ENCODE data around the gene IQCE. TPM values are rescaled to one million over a fixed set of nuclear protein-coding genes. Genes with fewer than 3 reads are reported as not detected.

The IQCE gene
- 9.6 TPM for polyA plus RNA-seq (2013, experiment 1 of 2; ENCODE audit: insufficient read length)
- polyA plus RNA-seq (2013, experiment 2 of 2; ENCODE audit: insufficient read length) = 11.9 TPM

DNA sequence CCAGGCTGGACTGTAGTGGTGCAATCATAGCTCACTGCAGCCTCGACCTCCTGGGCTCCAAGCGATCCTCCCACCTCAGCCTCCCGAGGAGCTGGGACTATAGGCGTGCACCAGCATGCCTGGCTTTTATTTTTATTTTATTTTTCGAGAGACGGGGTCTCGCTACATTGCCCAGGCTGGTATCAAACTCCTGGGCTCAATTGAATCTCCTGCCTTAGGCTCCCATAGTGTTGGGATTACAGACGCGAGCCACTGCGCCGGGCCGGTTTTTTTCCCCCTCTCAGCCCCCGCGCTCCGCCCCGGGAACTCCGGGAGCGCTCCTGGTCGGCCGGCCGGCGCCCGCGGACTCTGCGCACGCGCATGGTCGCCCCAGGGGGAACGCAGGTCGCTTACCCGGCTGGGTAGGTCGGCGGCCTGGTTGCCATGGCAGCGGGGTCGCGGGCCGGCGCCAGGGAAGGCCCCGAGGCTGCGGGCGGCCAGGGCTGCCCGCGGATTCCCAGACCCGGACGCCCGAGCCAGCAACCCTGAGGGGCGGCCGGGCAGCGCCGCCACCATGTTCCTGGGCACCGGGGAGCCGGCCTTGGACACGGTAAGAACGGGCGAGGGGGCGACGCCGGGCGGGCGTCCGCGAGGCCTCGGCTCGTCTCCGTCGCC is at the start of gene IQCE:
Gene IQCE, plus strand, starts transcription at position 351 of the 654 bp plus-strand sequence. Its CDS starts 203 bp downstream, at position 554.
- peak; percentile 88 for DNase-seq

- DNase-seq = no peak
These were observed 49.4 kb upstream of the IQCE start for GRCh38 chr7:2509298-2509906.

DNA sequence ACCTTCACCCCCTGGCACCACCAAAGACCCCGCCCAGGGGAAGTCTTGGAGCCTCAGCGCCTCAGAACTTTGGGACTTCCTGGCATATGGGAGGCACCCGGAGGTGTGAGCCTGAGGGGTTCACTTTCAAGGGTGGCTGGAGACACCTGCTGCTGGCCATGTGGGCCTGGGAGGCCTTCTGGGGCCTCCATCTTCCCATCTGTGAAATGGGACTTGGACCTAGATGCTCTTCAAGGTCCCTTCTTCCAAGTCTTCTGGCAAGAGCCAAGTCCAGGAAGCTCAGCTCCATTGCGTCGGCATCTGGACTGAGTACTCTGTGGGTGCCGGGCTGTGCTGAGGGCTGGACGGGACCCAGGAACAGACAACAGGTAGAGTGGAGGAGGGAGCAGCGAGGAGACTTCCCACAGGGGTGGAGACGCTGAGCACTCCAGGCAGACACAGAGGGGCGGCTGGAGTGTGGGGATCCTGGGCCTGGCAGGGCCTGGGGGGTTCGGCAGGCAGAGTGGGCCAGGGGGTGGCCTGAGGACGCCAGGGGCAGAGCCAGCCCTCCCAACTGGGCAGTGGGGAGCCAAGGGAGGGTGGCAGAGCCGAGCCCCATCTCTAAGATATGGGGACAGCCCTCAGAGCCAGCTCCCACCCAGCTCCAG is 48.5 kb upstream of the IQCE start:
- DNase-seq = no peak

GRCh38 chr7:2510909-2511768 is 47.6 kb upstream of the IQCE start:
- DNase-seq = no peak

- no peak for DNase-seq
These were observed 47.0 kb upstream of the IQCE start for GRCh38 chr7:2511769-2512168.

DNA sequence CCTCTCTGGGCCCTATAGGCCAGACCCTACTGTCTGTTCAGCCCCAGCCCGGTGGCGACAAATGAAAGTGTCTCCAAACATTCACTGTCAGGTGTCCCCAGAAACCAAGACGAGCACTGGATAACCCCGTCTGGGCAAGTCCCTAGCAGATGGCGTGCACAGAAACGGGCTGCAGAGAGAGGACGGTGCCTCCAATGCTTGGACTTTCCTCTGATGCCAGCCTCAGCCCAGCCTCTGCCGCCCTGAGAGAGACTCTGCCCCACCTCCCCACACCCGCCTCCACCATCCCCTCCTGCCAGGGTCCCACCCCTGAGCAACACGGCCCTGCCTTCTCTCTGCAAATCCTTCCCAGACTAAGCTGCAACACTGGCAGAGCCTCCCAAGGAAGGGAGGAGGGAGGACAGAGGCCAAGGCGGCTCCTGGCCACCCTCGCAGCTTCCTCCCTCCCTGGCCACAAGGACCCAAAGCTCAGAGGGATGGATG is 46.6 kb upstream of the IQCE start:
- no peak for DNase-seq

DNA sequence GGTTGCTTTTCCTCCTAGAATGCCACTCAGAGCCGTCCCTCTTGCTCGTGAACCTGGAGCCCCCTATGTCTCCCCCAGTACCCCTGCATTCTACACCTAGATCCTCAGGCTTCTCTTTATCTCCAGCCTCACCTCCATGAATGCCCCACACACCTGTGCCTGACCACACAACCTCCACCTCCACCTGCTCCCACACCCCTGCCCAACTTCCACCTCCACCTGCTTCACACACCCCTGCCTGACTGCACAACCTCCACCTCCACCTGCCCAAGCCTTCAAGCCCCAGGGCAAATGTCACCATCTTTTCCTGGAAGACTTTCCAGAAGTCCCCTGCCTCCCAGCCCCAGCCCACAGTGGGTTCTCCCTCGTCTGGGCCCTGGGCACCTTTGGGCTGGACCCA is 46.1 kb upstream of the IQCE start:
- DNase-seq = no peak

DNA sequence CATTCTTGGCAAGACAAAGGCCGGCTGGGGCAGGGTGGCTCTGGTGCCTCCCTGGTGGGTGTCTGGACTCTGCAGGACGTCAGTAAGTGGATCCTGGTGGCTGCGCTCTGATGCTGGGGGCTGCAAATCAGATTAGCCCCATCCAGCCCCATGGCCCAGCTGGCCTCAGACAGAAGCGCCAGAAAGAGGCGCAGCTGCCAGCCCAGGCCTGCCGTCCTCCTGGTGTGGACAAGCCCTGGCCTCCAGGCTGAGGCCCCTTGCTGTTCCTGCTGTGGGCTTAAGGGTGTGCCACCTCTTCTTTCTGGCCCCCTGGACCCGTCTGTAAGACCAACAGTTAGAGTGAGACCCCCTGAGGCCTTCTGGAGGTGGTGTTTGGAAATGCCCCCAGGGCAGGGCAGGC is 45.1 kb upstream of the IQCE start:
- DNase-seq = no peak

DNA sequence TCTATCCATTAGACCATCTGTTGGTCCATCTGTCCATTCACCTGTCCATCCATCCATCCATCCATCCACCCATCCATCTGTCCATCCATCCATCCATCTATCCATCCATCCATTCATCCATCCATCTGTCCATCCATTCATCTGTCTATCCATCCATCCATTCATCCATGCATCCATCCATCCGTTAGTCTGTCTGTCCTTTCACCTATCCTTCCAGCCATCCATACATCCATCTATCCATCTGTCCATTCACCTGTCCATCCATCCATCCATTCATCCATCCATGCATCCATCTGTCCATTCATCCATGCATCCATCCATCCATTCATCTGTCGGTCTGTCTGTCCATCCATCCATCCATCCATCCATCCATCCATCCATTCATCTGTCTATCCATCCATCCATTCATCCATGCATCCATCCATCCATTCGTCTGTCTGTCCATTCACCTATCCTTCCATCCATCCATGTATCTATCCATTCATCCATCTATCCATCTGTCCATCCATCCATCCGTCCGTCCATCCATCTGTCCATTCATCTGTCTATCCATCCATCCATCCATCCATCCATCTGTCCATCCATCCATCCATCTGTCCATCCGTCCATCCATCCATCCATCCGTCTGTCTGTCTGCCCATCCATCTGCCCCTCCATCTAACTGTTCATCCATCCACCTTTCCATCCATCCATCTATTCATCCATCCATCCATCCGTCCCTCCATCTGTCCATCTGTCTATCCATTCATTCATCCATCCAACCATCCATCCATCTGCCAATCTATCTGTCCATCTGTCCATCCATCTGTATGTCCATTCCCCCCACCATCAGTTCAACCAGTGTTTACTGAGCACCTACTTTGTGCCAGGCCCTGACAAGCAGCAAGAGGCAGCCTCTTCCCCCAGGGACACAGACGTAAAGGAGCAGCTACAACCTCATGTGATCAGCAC is 44.0 kb upstream of the IQCE start:
- no peak for DNase-seq

DNA sequence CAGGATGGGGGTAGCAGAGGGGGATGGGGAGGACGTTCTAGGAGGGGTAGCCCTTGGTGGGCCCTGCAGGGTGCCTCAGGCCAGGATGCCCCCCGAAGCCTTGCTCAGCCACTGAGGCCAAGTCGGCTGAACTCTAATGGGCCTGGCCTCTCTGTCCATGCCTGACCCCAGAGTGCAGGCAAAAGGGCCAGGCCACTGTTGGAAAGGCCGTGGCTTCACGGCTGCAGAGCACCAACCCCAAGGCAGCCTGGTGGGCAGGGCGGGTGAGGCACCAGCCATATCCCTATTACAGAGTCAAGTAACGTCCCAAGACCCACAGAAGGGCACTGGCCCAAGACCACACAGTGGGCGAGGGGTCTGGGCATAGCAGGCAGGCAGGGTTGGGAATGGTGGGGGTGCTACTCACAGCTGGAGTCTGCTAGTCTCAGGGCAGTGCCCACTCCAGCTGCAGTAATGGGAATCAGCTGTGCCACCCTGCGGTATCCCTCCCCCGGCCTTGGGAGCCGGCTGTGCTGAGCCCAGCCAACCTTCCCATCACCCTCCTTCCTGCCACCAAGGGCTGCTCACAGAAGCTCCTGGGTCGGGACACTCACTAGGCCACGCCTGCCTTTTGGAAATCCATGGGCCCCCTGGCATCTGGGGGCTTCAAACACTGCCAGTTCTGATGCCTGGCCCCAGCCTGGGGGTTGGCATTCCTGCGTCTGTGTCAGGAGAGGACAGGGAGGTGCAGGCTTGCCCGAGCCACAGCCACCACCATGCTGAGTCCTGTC is 43.2 kb upstream of the IQCE start:
- DNase-seq = peak; percentile 58

DNA sequence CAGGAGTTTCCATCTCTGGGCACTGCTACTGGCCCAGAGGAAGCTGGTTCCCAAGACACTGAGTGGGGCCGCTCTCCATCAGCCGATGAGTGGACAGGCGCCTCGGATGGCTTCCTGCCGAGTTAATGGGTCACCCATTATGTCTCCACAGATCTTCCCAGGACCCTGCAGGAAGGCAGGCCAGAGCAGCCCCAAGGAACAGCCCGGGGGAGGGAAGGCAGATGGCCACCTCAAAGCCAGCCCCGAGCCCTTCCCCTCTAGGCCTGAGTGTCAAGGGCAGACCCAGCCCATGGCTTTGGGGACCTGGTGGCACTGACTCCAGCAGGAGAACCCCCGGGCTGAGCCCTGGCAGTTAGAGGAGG is 42.6 kb upstream of the IQCE start:
- no peak for DNase-seq

DNA sequence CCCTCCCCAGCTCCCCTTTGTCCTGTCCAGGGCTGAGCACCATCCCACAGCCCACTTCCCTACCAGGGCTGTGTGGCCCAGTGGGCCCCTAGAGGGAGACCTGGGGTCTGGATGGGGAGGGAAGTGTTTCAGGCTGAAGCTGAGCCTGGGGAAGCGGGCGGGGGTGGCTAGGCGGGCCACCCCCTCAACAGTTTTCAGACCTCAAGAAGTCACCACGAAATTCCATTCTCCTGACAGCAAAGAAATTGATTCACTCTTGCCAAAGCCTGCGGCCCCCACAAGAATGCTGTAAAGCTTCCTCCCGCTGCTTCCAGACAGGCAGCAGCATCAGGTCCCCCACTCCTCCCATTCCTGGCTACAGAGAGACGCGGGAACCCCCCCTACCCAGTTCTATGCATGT is 41.8 kb upstream of the IQCE start:
- DNase-seq = peak; percentile 98

DNA sequence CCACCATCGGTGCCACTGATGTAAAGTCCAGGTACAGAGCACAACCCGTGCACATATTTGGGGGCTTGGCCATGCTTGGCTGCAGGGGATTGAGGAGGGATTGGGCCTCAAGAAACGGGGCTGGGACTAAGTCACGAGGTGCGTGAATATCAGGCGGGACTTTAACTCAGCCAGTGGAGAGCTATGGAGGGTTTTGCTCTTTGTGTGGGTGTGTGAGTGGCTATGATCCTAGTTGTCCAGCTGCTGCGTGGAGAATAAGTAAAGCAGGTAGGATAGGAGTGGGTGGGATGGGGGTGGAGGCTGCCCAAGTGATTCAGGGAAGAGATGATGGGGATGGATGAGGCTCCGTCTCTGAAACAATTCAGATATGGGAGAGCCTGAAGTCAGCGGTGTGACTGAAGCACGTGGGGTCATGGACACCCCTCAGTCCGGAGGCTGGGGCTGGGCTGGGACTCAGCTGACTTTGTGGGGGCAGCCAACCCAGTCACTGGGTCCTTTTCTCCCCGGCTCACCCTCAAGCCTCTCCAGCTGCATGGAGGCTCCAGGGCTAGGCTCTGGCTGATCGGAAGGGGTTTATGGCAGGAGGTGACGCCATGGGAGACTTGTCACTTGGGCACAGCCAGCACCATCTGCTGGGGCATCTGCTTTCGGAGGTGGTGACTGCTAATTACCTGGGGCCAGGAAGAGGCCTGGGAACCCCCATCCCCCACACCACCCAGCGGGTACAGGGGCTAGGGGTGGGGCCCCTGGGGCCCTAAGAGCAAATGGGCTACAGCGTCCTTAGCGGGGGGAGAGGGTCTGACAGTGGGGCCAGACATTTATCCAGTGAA is 40.9 kb upstream of the IQCE start:
- DNase-seq = peak; percentile 46

GRCh38 chr7:2518737-2519118 is 40.1 kb upstream of the IQCE start:
- no peak for DNase-seq

DNA sequence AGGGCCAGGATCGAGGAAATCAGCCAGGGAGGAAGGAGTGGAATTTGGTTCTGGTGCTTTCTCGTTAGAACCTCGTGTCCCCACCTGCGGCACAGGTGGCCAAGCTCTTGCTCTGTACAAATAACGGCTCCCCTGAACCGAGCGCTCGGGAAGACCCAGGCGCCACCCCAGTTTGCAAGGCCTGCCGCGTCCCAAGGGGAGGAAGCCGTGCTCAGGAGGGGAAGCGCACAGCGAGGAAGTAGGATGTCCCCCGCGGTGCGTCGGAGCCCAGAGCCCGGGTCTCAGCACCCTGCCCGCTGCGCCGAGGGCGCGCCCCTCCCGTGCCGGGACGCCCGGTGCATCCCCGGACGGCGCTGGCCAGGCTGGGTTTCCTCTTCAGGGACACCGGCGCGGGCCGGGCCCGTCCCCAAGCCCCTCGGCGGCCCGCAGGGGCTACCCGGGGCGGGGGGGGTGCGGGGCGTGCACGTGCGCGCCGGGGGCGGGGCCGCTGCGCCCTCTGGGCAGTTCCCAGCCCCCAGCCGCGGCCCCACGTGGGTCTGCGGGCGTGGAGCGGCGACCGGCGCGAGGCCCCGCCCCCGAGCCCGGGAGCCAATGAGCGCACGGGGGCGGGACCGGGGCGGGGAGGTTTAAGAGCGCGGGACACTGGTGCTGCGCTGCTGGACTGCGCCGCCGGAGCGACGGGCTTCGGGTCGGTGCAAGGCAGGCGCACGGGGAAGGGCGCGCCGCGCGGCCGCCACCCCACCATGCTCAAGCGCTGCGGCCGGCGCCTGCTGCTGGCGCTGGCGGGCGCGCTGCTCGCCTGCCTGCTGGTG is 39.5 kb upstream of the IQCE start, which contains the start of gene LFNG:
Gene LFNG, plus strand, starts transcription at position 656 of the 812 bp plus-strand sequence. Its CDS starts 88 bp downstream, at position 744.
- DNase-seq = peak; percentile 93

DNA sequence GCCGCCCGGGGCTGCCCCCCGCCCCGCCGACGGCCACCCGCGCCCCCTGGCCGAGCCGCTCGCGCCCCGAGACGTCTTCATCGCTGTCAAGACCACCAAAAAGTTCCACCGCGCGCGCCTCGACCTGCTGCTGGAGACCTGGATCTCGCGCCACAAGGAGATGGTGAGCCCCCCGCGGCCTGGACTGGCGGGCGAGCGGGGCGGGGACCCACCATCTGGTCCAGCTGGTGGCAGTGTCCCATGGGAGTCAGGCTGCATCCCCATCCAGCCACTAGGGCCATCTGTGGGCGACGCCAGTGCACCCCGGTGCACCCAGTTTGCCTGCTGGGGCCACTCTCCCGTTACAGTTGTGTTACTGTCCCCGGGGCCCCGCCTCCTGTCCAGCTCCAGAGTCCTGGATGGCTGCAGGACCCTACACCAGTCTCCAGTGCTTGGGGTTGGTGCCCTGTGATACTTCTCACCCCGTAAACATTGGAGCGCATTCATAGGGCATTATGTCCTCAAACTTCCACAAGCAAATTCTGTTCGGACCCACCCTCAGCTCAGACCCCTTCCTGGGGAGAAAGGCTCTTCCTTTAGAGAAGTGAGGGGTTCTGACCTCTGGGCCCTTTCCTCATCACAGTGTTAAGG is 38.5 kb upstream of the IQCE start:
- DNase-seq = no peak

DNA sequence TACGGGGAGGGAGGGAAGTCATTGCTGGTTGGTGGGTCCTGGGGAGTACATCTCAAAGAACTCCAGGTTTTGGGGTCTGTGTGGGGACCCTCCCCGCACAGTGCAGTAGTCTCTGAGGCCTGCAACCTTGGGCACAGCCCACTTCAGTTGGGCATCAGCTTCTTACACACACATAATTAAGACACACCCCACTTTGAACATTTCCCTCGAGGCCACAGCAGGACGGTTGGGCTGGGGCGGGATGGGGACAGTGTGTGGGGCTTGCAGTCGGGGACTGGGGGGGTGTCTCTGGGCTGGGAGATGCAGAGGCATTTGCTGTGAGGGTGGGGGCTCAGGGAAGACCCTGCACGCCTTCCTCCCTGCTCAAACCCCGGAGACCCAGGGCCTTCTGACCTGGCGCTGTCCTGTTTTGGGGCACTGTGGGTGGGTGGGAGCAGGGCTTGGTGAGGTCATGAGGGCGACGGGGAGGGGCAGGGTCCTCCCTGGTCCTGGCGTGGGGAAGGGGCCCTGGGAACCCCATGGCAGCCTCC is 38.0 kb upstream of the IQCE start:
- DNase-seq = peak; percentile 52

DNA sequence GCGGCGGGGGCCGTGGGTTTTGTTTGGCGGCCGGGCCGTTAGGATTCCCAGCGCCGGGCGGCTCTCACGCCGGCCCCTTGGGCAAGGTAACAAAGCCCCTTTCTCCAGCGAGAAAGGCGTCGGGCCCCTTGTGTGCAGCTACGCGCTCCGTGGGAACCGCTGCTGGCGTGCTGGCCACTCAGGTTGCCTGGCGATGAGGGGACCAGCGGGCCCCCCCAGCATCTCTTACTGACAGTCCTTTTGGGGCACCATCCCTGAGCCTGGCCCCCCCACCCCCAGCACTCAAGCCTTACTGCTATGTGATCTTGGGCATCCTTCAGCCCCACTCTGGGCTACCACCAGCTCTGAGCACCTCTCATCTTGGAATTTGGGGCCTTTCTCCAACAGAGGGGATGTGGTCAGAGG is 37.4 kb upstream of the IQCE start:
- DNase-seq = no peak

Data from fibroblast of skin of scalp (primary cell).